Measurements from ENCODE around the gene CADPS.

GRCh38 chr3:62669161-62669560, 206.1 kb downstream of the CADPS start:
- TF ChIP-seq POLR2AphosphoS5 (IDR thresholded peaks at IDR 0.05; ENCODE audit: low read depth, low read length) (no peak), TAF1 (IDR thresholded peaks at IDR 0.05; ENCODE audit: borderline replicate concordance, insufficient read depth, low read length) (no peak), SIN3A (IDR thresholded peaks at IDR 0.05; ENCODE audit: borderline replicate concordance, insufficient read depth, low read length) (no peak), REST (IDR thresholded peaks at IDR 0.05; ENCODE audit: insufficient read depth in 1 of 2, low read depth in 2 of 2, low read length in 2 of 2) (no peak), FOXP2 (optimal IDR thresholded peaks at IDR 0.05; ENCODE audit: borderline replicate concordance, extremely low read depth, extremely low read length, insufficient read depth) (no peak)

All from PFSK-1 (cell line).